Measurements from ENCODE around the gene NTSR2. TPM values are rescaled to one million over a fixed set of nuclear protein-coding genes. Genes with fewer than 3 reads are reported as not detected.

NTSR2 gene
- total and polyA plus RNA-seq, 2 donors (not counting 3 experiments of a cell fraction or from before 2014, with no cell fraction given), result not detected

DNA sequence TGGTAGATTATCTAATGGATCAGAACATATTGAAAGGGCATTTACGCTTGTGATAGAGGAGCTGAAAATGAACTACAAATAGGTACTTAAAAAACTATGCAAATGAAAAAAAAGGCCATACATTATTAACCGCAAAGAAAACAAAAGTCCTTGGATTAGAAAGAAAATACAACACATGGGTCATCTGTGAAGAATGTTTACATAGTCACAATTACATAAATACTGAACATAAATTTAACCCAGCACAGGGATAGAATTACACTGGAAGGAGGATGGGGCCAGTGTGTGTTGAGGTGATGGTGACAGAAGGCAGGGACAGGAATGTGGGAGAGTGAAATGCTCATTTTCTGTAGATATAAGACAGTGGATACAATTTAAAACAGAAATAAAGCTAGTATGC is 6.6 kb downstream of the NTSR2 start:
- ChIA-PET POLR2A (no interaction called here), CTCF (no interaction called here)
- Histone ChIP-seq H3K27me3 (ENCODE audit: control insufficient read depth in 2 of 2, insufficient read depth in 2 of 2, low read length in 2 of 2) (no peaks in the 10 kb centered on the region), H3K36me3 (ENCODE audit: control insufficient read depth in 2 of 2, extremely low read depth in 1 of 2, insufficient read depth in 2 of 2, low read length in 2 of 2) (no peaks in the 10 kb centered on the region), H3K4me1 (ENCODE audit: control insufficient read depth, extremely low read depth, insufficient read depth, low read length) (no peaks in the 10 kb centered on the region), H3K4me3 (replicated peaks in 1 of 3; ENCODE audit: insufficient read depth in 1 of 3, low read depth in 1 of 3, low read length in 3 of 3) (no peak overlapping the region), H4K20me1 (replicated peaks; ENCODE audit: control insufficient read depth, extremely low read depth, insufficient read depth, low read length) (no peaks in the 10 kb centered on the region), H3K9ac (replicated peaks; ENCODE audit: extremely low read depth, insufficient read depth, low read length) (no peak overlapping the region), H3K4me2 (ENCODE audit: insufficient read depth, low read length) (no peak overlapping the region), H3K27ac (ENCODE audit: insufficient read depth, low read depth, low read length) (no peak overlapping the region), H3K79me2 (ENCODE audit: control insufficient read depth, insufficient read depth, low read length) (no peaks in the 10 kb centered on the region), H3K9me1 (replicated peaks; ENCODE audit: control insufficient read depth, extremely low read depth, insufficient read depth, low read length) (no peaks in the 10 kb centered on the region), H2AFZ (ENCODE audit: low read depth, low read length) (no peak overlapping the region), H3K9me3 (replicated peaks; ENCODE audit: control insufficient read depth, insufficient read depth, low read length) (no peaks in the 10 kb centered on the region)
- no peak for TF ChIP-seq FOS (IDR thresholded peaks at IDR 0.05; ENCODE audit: borderline replicate concordance, insufficient read depth, low read length)
- TF ChIP-seq, protein P1, sequence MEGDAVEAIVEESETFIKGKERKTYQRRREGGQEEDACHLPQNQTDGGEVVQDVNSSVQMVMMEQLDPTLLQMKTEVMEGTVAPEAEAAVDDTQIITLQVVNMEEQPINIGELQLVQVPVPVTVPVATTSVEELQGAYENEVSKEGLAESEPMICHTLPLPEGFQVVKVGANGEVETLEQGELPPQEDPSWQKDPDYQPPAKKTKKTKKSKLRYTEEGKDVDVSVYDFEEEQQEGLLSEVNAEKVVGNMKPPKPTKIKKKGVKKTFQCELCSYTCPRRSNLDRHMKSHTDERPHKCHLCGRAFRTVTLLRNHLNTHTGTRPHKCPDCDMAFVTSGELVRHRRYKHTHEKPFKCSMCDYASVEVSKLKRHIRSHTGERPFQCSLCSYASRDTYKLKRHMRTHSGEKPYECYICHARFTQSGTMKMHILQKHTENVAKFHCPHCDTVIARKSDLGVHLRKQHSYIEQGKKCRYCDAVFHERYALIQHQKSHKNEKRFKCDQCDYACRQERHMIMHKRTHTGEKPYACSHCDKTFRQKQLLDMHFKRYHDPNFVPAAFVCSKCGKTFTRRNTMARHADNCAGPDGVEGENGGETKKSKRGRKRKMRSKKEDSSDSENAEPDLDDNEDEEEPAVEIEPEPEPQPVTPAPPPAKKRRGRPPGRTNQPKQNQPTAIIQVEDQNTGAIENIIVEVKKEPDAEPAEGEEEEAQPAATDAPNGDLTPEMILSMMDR (IDR thresholded peaks at IDR 0.05; ENCODE audit: extremely low read depth in 1 of 2, insufficient read depth in 1 of 2, low read depth in 1 of 2, low read length in 2 of 2), result no peak
- TF ChIP-seq EZH2 (IDR thresholded peaks at IDR 0.05; ENCODE audit: borderline replicate concordance, low read depth, low read length, severe bottlenecking), result no peak
- TF ChIP-seq MYC (IDR thresholded peaks at IDR 0.05; ENCODE audit: low read depth, low read length), result no peak
- intact Hi-C loops (cut with micrococcal nuclease) (no loop called here), dilution Hi-C loops (cut with MboI; ENCODE audit: extremely low pct_ligation_motif_present, low sequenced_read_pairs) (no loop called here)
- FAIRE-seq (no peak), DNase-seq (ENCODE audit: low read depth, low spot score) (no peak)
- no TSS peak for BruUV-seq (replicated peaks)

DNA sequence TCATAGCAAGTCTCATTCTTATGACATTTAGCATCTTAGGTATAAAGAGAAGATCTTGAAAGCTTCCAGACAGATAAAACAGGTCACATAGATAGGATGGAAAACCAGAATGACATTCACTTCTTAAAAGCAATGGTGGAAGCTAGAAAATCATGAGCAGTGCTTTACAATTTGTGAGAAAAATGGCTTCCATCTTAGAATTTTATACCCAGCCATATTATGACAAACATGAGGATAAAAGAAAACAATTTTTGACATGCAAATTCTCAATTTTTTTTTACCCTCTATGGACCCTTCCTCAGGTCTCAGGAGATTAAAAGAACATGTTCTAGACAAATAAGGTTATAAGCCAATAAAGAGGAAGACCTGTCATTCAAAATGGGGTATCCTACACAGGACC is 7.1 kb downstream of the NTSR2 start:
- no peak overlapping the region for H3K4me3 ChIP-seq (replicated peaks in 1 of 3; ENCODE audit: insufficient read depth in 1 of 3, low read depth in 1 of 3, low read length in 3 of 3)
- intact Hi-C loops (cut with micrococcal nuclease) (no loop called here), dilution Hi-C loops (cut with MboI; ENCODE audit: extremely low pct_ligation_motif_present, low sequenced_read_pairs) (no loop called here)
- no TSS peak for BruUV-seq (replicated peaks)
- TF ChIP-seq, protein P1 (IDR thresholded peaks at IDR 0.05; ENCODE audit: extremely low read depth in 1 of 2, insufficient read depth in 1 of 2, low read depth in 1 of 2, low read length in 2 of 2), result no peak
- TF ChIP-seq GATA2 (IDR thresholded peaks at IDR 0.05; ENCODE audit: insufficient read depth, insufficient read length, low read depth, low read length) (no peak), POLR2A (IDR thresholded peaks at IDR 0.05; ENCODE audit: low read depth, low read length) (no peak), MYC (IDR thresholded peaks at IDR 0.05; ENCODE audit: low read depth, low read length) (no peak), EZH2 (IDR thresholded peaks at IDR 0.05; ENCODE audit: borderline replicate concordance, low read depth, low read length, severe bottlenecking) (no peak), JUN (IDR thresholded peaks at IDR 0.05; ENCODE audit: borderline replicate concordance, insufficient read depth, insufficient read length, low read depth) (no peak), FOS (IDR thresholded peaks at IDR 0.05; ENCODE audit: borderline replicate concordance, insufficient read depth, low read length) (no peak)
- TF ChIP-seq, protein P2, sequence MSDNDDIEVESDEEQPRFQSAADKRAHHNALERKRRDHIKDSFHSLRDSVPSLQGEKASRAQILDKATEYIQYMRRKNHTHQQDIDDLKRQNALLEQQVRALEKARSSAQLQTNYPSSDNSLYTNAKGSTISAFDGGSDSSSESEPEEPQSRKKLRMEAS (IDR thresholded peaks at IDR 0.05; ENCODE audit: insufficient read depth, insufficient read length), result no peak
- H3K27me3 ChIP-seq (ENCODE audit: control insufficient read depth in 2 of 2, insufficient read depth in 2 of 2, low read length in 2 of 2), result no peaks in the 10 kb centered on the region
- ChIA-PET POLR2A (no interaction called here), CTCF (no interaction called here)
- H3K79me2 ChIP-seq (ENCODE audit: control insufficient read depth, insufficient read depth, low read length), result no peaks in the 10 kb centered on the region
- no peaks in the 10 kb centered on the region for H3K4me1 ChIP-seq (ENCODE audit: control insufficient read depth, extremely low read depth, insufficient read depth, low read length)
- no peaks in the 10 kb centered on the region for H3K9me1 ChIP-seq (replicated peaks; ENCODE audit: control insufficient read depth, extremely low read depth, insufficient read depth, low read length)
- no peak overlapping the region for H3K9ac ChIP-seq (replicated peaks; ENCODE audit: extremely low read depth, insufficient read depth, low read length)
- no peaks in the 10 kb centered on the region for H3K36me3 ChIP-seq (ENCODE audit: control insufficient read depth in 2 of 2, extremely low read depth in 1 of 2, insufficient read depth in 2 of 2, low read length in 2 of 2)
- H3K9me3 ChIP-seq (replicated peaks; ENCODE audit: control insufficient read depth, insufficient read depth, low read length), result no peaks in the 10 kb centered on the region
- H3K27ac ChIP-seq (ENCODE audit: insufficient read depth, low read depth, low read length), result no peak overlapping the region
- DNase-seq (ENCODE audit: low read depth, low spot score) (no peak), FAIRE-seq (no peak)
- no peaks in the 10 kb centered on the region for H4K20me1 ChIP-seq (replicated peaks; ENCODE audit: control insufficient read depth, extremely low read depth, insufficient read depth, low read length)
- no peak overlapping the region for H3K4me2 ChIP-seq (ENCODE audit: insufficient read depth, low read length)
- no peak overlapping the region for H2AFZ ChIP-seq (ENCODE audit: low read depth, low read length)
